K562 (cell line): Measurements from ENCODE around the gene C19orf18. TPM values are rescaled to one million over a fixed set of nuclear protein-coding genes. Genes with fewer than 3 reads are reported as not detected.

Experiments used
- ATAC-seq: fragments of 200-7000 bp; cut with Tn5 transposase; 3 replicates; pipeline ENCODE4 v1.9.1; 2020; ENCODE audit warnings: moderate library complexity
- BruUV-seq: library from RNA; stranded (reverse); fragments of 400-500 nt; replicated peaks from 2 replicates; lab custom pipeline; 2021; lab: Mats Ljungman, UMichigan
- CTCF ChIA-PET: fragments of 300-600 bp; formaldehyde crosslinking; extraction: SDS; loops from one replicate; lab custom pipeline; 2021; ENCODE audit warnings: low intra/inter-chr PET ratio; lab: Yijun Ruan, JAX
- POLR2A ChIA-PET: fragments of 300-600, 350-650 bp; sonication (Branson Sonifier 250); formaldehyde crosslinking; extraction: SDS; loops from one replicate; lab custom pipeline; 2021; ENCODE audit warnings: antibody characterized with exemption, inconsistent platforms; lab: Yijun Ruan, JAX
- DNase-seq, 4 experiments: peaks; one replicate each; pipeline versions ENCODE4 v3.0.0 to v3.0.0-alpha.2; 2011 to 2018; ENCODE audit warnings: low spot score in 3 of 4, mixed read lengths in 3 of 4; ENCODE audit errors: extremely low read depth in 1 of 4
- FAIRE-seq: peaks from 2 replicates; lab custom pipeline; 2011; peaks lifted over from hg19 to GRCh38; lab: Jason Lieb, UNC
- H2AFZ ChIP-seq: 2 replicates; pipeline ENCODE4 v1.6.0; 2011; ENCODE audit warnings: low read depth, low read length, control low read depth, inconsistent platforms
- H3K27ac ChIP-seq: fragments of 200-600 bp; 3 replicates; pipeline ENCODE4 v1.8.0; 2011; ENCODE audit warnings: low read depth, mild to moderate bottlenecking, control low read depth, inconsistent platforms, low read length, moderate library complexity, mixed read lengths; ENCODE audit errors: extremely low read depth
- H3K27me3 ChIP-seq, 2 experiments: fragments of 300-600 bp in 1 of 2; 2 replicates in 1 of 2; 3 replicates in 1 of 2; pipeline versions ENCODE4 v1.6.0 to v1.8.0; 2011; ENCODE audit warnings: inconsistent platforms in 2 of 2, low read length in 2 of 2, mild to moderate bottlenecking in 1 of 2, mixed read lengths in 1 of 2, moderate library complexity in 1 of 2; ENCODE audit not compliant: control insufficient read depth in 2 of 2, insufficient read depth in 2 of 2
- H3K36me3 ChIP-seq: fragments of 300-600 bp; 3 replicates; pipeline ENCODE4 v1.8.0; 2011; ENCODE audit warnings: mild to moderate bottlenecking, low read length, inconsistent platforms; ENCODE audit not compliant: control insufficient read depth, insufficient read depth
- H3K4me1 ChIP-seq, 2 experiments: fragments of 200-600 bp in 1 of 2; replicated peaks in 1 of 2; 2 replicates in 1 of 2; 3 replicates in 1 of 2; pipeline versions ENCODE4 v1.5.1 to v1.8.0; 2011; ENCODE audit warnings: inconsistent platforms in 2 of 2, low read length in 2 of 2, mild to moderate bottlenecking in 1 of 2, mixed read lengths in 1 of 2, moderate library complexity in 1 of 2; ENCODE audit not compliant: control insufficient read depth in 2 of 2, insufficient read depth in 2 of 2
- H3K4me2 ChIP-seq: 2 replicates; pipeline ENCODE4 v1.6.1; 2011; ENCODE audit warnings: low read length, control low read depth, inconsistent platforms, mixed read lengths; ENCODE audit not compliant: insufficient read depth
- H3K4me3 ChIP-seq: fragments of 200-600 bp; sonication (generic), shearing (Covaris generic); 2 replicates; pipeline ENCODE4 v1.5.1; 2016; ENCODE audit warnings: control low read depth, inconsistent platforms
- H3K79me2 ChIP-seq: fragments of 200-600 bp; 3 replicates; pipeline ENCODE4 v1.8.0; 2011; ENCODE audit warnings: low read length, inconsistent platforms; ENCODE audit not compliant: control insufficient read depth, insufficient read depth
- H3K9ac ChIP-seq, 2 experiments: 2 replicates each; pipeline versions ENCODE4 v1.6.0 to v1.6.1; 2011; ENCODE audit warnings: low read depth in 2 of 2, low read length in 2 of 2, control low read depth in 1 of 2, inconsistent platforms in 1 of 2, mild to moderate bottlenecking in 1 of 2, mixed read lengths in 1 of 2; ENCODE audit not compliant: insufficient read depth in 1 of 2
- H3K9me1 ChIP-seq: one replicate; pipeline ENCODE4 v1.6.0; 2011; ENCODE audit warnings: inconsistent platforms, mild to moderate bottlenecking, low read length, moderate library complexity; ENCODE audit not compliant: control insufficient read depth, insufficient read depth
- H3K9me3 ChIP-seq: replicated peaks from 2 replicates; pipeline ENCODE4 v1.5.1; 2011; ENCODE audit warnings: low read depth, low read length, inconsistent platforms; ENCODE audit not compliant: control insufficient read depth, insufficient read depth
- H4K20me1 ChIP-seq: replicated peaks from 2 replicates; pipeline ENCODE4 v1.6.1; 2011; ENCODE audit warnings: low read length, inconsistent platforms, mixed read lengths; ENCODE audit not compliant: control insufficient read depth, insufficient read depth
- KHSRP ChIP-seq: fragments of 450-650 bp; IDR thresholded peaks from 2 replicates; pipeline ENCODE4 v1.6.1; 2017
- SPI1 ChIP-seq: IDR thresholded peaks from 2 replicates; pipeline ENCODE4 v1.6.1; 2011; ENCODE audit warnings: low read depth, low read length, control low read depth, borderline replicate concordance
- U2AF2 ChIP-seq: fragments of 200-400 bp; formaldehyde crosslinking; optimal IDR thresholded peaks from 2 replicates; pipeline ENCODE3; 2017; ENCODE audit warnings: low read depth, mild to moderate bottlenecking, low read length
- ZBTB8A ChIP-seq: fragments of 450-650 bp; IDR thresholded peaks from 2 replicates; pipeline ENCODE4 v1.6.1; 2018; ENCODE audit warnings: mild to moderate bottlenecking, moderate library complexity; ENCODE audit not compliant: partially characterized antibody
- WGBS: fragments of 100-300 bp; shearing (Covaris generic); methylation state at CpG from one replicate; pipeline ENCODE4 v1.1.6; 2016; ENCODE audit warnings: low coverage, mixed read lengths; ENCODE audit not compliant: insufficient coverage; ENCODE audit errors: missing lambda C conversion rate; 5-methylcytosine and 5-hydroxymethylcytosine counted together
- in situ Hi-C: fragments of 300-500 bp; cut with MboI; formaldehyde crosslinking; loops from 4 replicates; pipeline ENCODE4 v1.15.0; 2018; ENCODE audit warnings: inconsistent platforms, mixed read lengths
- intact Hi-C: fragments of 100-400 bp; cut with micrococcal nuclease; formaldehyde crosslinking; loops from 2 replicates; pipeline ENCODE4 v1.14.2; 2022
- polyA plus RNA-seq, 8 experiments: library from polyadenylated mRNA; depleted of rRNA in 4 of 8; stranded (reverse) in 5 of 8; unstranded in 3 of 8; fragments of >200 nt; fragmentation: Nextera tagmentation in 2 of 8; fragmentation: Illumina TruSeq in 1 of 8; extraction: Ambion mirVana in 2 of 8; extraction: Trizol in 1 of 8; gene quantifications; 2 replicates each; pipeline versions ENCODE4 v1.2.1 to v1.2.3, GENCODE V29; 2011 to 2014; ENCODE audit warnings: inconsistent platforms in 1 of 8, missing spikeins in 1 of 8
- total RNA-seq, 7 experiments: library from RNA; depleted of rRNA in 6 of 7; stranded (reverse); fragments of >200 nt in 6 of 7; fragmentation: Illumina TruSeq in 2 of 7; extraction: Trizol in 2 of 7; gene quantifications; 2 replicates each; pipeline versions ENCODE4 v1.2.1 to v1.2.3, GENCODE V29; 2011 to 2021; ENCODE audit warnings: low replicate concordance in 1 of 7
- TF ChIP-seq, protein P1 (sequence below): IDR thresholded peaks from 2 replicates; pipeline ENCODE4 v1.6.1; 2016; ENCODE audit warnings: missing genetic modification characterization, missing compliant biosample characterization

Gene C19orf18
- total and polyA plus RNA-seq, 9 of the 15 experiments (the other 6 are each of a cell fraction or from before 2014, with no cell fraction given) = not detected

DNA sequence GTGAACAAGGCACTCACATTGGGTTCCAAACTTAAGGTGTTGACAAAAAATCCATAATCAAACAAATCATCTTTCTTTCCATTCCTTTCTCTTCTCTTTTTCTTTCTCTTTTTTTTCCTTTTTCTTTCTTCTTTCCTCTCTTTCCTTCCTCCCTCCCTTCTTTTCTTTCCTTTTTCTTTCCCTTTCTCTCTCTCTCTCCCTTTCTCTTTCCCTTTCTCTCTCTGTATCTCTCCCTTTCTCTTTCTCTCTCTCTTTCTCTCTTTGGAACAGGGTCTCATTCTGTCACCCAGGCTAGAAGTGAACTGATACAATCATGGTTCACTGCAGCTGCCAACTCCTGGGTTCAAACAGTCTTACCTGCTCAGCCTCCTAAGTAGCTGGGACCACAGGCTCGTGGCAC is 12.5 kb downstream of the C19orf18 start:
- Histone ChIP-seq H3K79me2 (no peaks in the 10 kb centered on the region), H3K27me3 (no peaks in the 10 kb centered on the region), H4K20me1 (no peaks in the 10 kb centered on the region), H3K9ac (no peak overlapping the region), H3K4me2 (no peak overlapping the region), H3K27ac (no peak overlapping the region), H3K4me1 (no peaks in the 10 kb centered on the region), H3K9me3 (no peaks in the 10 kb centered on the region), H3K9me1 (no peaks in the 10 kb centered on the region), H3K36me3 (no peaks in the 10 kb centered on the region), H2AFZ (no peak overlapping the region), H3K4me3 (no peak overlapping the region)
- DNase-seq = no peak
- TF ChIP-seq, protein P1, sequence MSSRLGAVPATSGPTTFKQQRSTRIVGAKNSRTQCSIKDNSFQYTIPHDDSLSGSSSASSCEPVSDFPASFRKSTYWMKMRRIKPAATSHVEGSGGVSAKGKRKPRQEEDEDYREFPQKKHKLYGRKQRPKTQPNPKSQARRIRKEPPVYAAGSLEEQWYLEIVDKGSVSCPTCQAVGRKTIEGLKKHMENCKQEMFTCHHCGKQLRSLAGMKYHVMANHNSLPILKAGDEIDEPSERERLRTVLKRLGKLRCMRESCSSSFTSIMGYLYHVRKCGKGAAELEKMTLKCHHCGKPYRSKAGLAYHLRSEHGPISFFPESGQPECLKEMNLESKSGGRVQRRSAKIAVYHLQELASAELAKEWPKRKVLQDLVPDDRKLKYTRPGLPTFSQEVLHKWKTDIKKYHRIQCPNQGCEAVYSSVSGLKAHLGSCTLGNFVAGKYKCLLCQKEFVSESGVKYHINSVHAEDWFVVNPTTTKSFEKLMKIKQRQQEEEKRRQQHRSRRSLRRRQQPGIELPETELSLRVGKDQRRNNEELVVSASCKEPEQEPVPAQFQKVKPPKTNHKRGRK (tag) = 0 out of 2 replicates have a peak, but pooled peaks have one; percentile 17
- TF ChIP-seq U2AF2 (no peak), KHSRP (no peak), SPI1 (no peak), ZBTB8A (no peak)
- in situ Hi-C loops (no loop called here), intact Hi-C loops (no loop called here)
- no peak for FAIRE-seq
- ATAC-seq = no peak
- ChIA-PET POLR2A (no interaction called here), CTCF (no interaction called here)
- 0% methylated on average over 1 of the region's 1 CpG for WGBS
- no TSS peak for BruUV-seq
